Thyroid gland (tissue), 4 donors: ENCODE measurements around the gene KLHL11. TPM values are rescaled to one million over a fixed set of nuclear protein-coding genes. Genes with fewer than 3 reads are reported as not detected.

Source experiments
- DNase-seq, 2 donors: peaks; one replicate each; pipeline ENCODE4 v3.0.0-alpha.2; 2019
- H3K27ac ChIP-seq, 3 donors: fragments of 200-600 bp; sonication (generic); 1 replicate in 2 of 3; 2 replicates in 1 of 3; pipeline ENCODE4 v1.5.1; 2016 to 2019; ENCODE audit warnings: mild to moderate bottlenecking in 1 of 3, moderate library complexity in 1 of 3
- H3K27me3 ChIP-seq: fragments of 200-600 bp; sonication (generic); one replicate; pipeline ENCODE4 v1.5.1; 2019
- H3K36me3 ChIP-seq, 2 donors: fragments of 200-600 bp; sonication (generic); one replicate each; pipeline ENCODE4 v1.5.1; 2016 to 2019
- H3K4me1 ChIP-seq, 2 donors: fragments of 200-600 bp; sonication (generic); one replicate each; pipeline ENCODE4 v1.5.1; 2017 to 2019
- H3K4me3 ChIP-seq, 3 donors: fragments of 200-600 bp; sonication (generic); replicated peaks in 1 of 3; 1 replicate in 2 of 3; 2 replicates in 1 of 3; pipeline ENCODE4 v1.5.1; 2016; ENCODE audit warnings: mild to moderate bottlenecking in 1 of 3
- H3K9me3 ChIP-seq: fragments of 200-600 bp; sonication (generic); one replicate; pipeline ENCODE4 v1.5.1; 2017
- POLR2A ChIP-seq, 2 donors: fragments of 450-650 bp; IDR thresholded peaks; one replicate each; pipeline ENCODE4 v1.6.1; 2017; ENCODE audit warnings: antibody characterized with exemption in 2 of 2, mild to moderate bottlenecking in 2 of 2, moderate library complexity in 1 of 2
- WGBS, 2 donors: methylation state at CpG; one replicate each; pipeline ENCODE4 v1.1.5; 2017; 5-methylcytosine and 5-hydroxymethylcytosine counted together
- intact Hi-C: fragments of 100-400 bp; cut with DNase I; formaldehyde crosslinking; loops from one replicate; pipeline ENCODE4 v1.15.1; 2023
- total RNA-seq, 4 donors: library from RNA; depleted of rRNA; stranded (reverse); fragments of >200 nt; gene quantifications; one replicate each; pipeline ENCODE4 v1.2.3, GENCODE V29; 2016
- TF ChIP-seq, protein P1 (sequence below), 6 experiments: fragments of 200-600 bp in 3 of 6; fragments of 450-650 bp in 3 of 6; sonication (generic) in 3 of 6; IDR thresholded peaks; one replicate each; pipeline ENCODE4 v1.5.1; 2016 to 2019; ENCODE audit warnings: antibody characterized with exemption in 6 of 6, mild to moderate bottlenecking in 2 of 6, inconsistent platforms in 1 of 6, moderate library complexity in 1 of 6

The KLHL11 gene
- total RNA-seq, 4 donors from 2014 or later, result 46.0 to 60.7 (median 46.9) TPM

DNA sequence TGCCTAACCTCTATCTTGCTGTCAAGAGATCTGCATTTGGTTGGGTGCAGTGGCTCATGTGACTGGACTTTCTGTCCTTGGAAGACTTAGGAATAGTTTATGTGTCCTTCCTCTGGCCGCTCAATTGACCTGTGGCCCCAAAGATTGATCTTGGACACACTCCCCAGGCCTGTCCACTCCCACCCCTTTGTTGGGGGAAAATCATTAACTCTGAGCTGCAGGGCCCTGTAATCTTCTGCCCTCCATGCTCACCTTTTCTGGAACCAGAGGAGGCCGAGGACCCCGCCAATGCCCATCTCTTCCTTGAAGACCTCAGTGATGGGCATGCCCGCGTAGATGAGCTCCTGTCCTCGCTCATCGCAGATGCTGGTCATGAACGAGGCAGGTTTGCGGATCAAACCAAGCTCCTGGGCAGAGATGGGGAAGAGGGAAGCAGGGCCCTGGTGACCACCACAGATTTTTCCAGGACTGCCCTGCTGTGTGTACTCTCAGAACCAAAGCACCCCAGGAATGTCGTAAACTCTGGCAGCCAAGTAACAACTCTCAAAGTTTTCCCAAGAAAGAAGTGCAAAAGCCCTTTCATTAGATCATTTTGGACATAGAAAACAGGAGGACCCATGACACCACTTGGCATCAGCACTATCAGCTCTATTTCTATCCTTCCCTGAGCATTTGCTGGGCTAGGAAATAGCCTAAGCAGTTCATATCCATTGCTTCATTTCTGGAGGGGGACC, 8.5 kb upstream of the KLHL11 start:
- Histone ChIP-seq H3K9me3 (no peaks in the 10 kb centered on the region), H3K4me3 (no peak overlapping the region), H3K36me3 (peaks cover 25 to 34% of the 10 kb centered on the region in 2 donors), H3K27ac (no peak overlapping the region), H3K27me3 (no peaks in the 10 kb centered on the region), H3K4me1 (peaks cover 0 to 4% of the 10 kb centered on the region in 2 donors)
- 97% methylated on average over 10 of the region's 10 CpGs for WGBS, 2 donors
- no peak for DNase-seq
- intact Hi-C loops, result no loop called here
- TF ChIP-seq POLR2A (IDR thresholded peaks at IDR 0.05), result no peak
- TF ChIP-seq, protein P1, sequence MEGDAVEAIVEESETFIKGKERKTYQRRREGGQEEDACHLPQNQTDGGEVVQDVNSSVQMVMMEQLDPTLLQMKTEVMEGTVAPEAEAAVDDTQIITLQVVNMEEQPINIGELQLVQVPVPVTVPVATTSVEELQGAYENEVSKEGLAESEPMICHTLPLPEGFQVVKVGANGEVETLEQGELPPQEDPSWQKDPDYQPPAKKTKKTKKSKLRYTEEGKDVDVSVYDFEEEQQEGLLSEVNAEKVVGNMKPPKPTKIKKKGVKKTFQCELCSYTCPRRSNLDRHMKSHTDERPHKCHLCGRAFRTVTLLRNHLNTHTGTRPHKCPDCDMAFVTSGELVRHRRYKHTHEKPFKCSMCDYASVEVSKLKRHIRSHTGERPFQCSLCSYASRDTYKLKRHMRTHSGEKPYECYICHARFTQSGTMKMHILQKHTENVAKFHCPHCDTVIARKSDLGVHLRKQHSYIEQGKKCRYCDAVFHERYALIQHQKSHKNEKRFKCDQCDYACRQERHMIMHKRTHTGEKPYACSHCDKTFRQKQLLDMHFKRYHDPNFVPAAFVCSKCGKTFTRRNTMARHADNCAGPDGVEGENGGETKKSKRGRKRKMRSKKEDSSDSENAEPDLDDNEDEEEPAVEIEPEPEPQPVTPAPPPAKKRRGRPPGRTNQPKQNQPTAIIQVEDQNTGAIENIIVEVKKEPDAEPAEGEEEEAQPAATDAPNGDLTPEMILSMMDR (IDR thresholded peaks at IDR 0.05), result no peak

DNA sequence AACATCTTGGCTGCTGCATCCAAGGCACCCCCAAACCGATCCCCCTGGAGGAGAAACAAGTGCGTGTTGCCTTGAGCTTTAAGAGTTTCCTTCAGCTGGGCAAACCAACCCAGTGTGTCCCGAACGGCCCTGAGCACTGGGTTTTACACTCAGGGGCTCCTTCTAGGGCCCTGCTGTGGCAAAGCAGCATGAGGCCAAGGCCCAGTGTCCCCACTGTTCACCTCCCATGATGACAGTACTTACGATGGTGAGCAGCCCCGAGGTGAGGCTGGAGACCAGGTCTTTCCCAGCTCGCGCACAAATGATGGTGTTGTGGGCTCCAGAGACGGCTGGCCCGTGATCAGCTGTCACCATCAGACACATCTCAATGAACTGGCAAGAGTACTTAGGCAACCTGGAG, 6.6 kb upstream of the KLHL11 start:
- no peak for DNase-seq
- H3K4me3 ChIP-seq, result no peak overlapping the region
- no peak for TF ChIP-seq POLR2A (IDR thresholded peaks at IDR 0.05)
- TF ChIP-seq, protein P1 (IDR thresholded peaks at IDR 0.05), result no peak
- H3K27me3 ChIP-seq, result no peaks in the 10 kb centered on the region
- peaks cover 8 to 21% of the 10 kb centered on the region in 2 donors for H3K36me3 ChIP-seq
- H3K9me3 ChIP-seq, result no peaks in the 10 kb centered on the region
- peaks cover 0 to 4% of the 10 kb centered on the region in 2 donors for H3K4me1 ChIP-seq
- H3K27ac ChIP-seq, result no peak overlapping the region
- intact Hi-C loops, result no loop called here
- 88 to 90% methylated on average over 9 to 10 of the region's 10 CpGs for WGBS, 2 donors

DNA sequence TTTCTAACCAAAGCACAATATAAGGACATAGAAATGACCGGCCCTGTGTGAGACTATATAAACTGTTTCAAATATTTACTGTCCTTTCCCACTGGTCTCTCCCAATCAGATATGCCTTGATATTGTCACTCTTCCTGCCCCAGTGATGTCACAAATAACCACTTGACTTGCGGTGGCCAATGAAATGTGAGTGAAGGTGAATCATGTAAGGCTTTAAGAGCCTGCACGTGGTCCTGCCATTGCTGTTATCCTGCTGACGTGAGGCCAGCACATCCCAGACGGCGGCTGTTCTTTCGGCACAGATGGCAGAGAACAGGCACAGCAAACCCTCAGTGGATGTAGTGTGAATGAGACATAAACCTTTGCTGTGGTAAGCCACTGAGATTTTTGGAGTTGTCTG, 5.4 kb upstream of the KLHL11 start:
- Histone ChIP-seq H3K27me3 (no peaks in the 10 kb centered on the region), H3K9me3 (no peaks in the 10 kb centered on the region), H3K36me3 (peaks cover 7 to 21% of the 10 kb centered on the region in 2 donors), H3K4me3 (no peak overlapping the region), H3K4me1 (peaks cover 0 to 4% of the 10 kb centered on the region in 2 donors), H3K27ac (peak overlapping the region in 1 of 3 donors; percentile 66)
- DNase-seq, result no peak
- intact Hi-C loops, result no loop called here
- TF ChIP-seq, protein P1 (IDR thresholded peaks at IDR 0.05), result no peak
- TF ChIP-seq POLR2A (IDR thresholded peaks at IDR 0.05), result no peak
- 92 to 95% methylated on average over 7 of the region's 7 CpGs for WGBS, 2 donors

DNA sequence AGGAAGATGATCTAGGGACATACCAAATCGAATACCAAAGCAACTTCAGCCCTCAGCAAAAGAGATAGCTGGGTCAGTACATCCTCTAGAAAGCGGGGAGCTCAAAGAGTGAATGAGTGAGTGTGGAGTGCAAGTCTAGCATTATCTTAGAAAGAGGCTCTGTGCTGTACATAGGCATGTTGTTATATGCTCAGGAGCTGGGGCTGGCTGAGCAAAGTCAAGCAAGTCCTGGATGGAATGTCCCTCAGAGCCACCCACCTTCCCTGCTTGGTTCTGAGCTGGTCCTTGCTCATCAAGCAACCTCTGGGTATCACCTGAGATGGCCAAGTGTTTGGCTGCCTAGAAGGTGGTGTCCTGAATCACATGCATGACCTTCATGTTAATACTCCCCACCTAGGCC, 4.9 kb upstream of the KLHL11 start:
- no peak overlapping the region for H3K4me3 ChIP-seq
- peaks cover 7 to 21% of the 10 kb centered on the region in 2 donors for H3K36me3 ChIP-seq
- peaks cover 0 to 4% of the 10 kb centered on the region in 2 donors for H3K4me1 ChIP-seq
- no peaks in the 10 kb centered on the region for H3K27me3 ChIP-seq
- H3K9me3 ChIP-seq, result no peaks in the 10 kb centered on the region
- DNase-seq, result no peak
- TF ChIP-seq, protein P1 (IDR thresholded peaks at IDR 0.05), result no peak
- no peak for TF ChIP-seq POLR2A (IDR thresholded peaks at IDR 0.05)
- peak overlapping the region in 2 of 3 donors; percentile 26 to 66 for H3K27ac ChIP-seq
- 90 to 96% methylated on average over 2 of the region's 2 CpGs for WGBS, 2 donors
- intact Hi-C loops, result no loop called here

DNA sequence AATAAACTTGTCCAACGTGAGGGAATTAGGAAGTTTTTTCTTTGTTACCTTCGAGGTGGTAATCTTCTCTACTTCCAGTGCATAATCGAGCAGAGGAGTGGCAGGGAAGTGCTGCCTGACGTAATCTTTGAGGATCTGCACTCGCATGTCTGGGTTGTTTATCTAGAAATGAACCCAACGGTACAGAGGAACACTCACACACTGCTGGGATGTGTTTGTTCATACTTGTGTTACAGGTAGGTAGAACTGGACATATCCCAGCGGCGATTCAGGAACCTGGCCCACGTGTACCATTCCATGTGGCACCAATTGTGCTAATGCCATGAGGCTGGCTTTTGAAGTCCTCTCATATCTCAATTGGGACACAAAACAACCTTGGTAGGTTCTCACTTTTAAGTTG, 4.2 kb upstream of the KLHL11 start:
- TF ChIP-seq, protein P1 (IDR thresholded peaks at IDR 0.05), result no peak
- TF ChIP-seq POLR2A (IDR thresholded peaks at IDR 0.05), result peak in 1 of 2 donors; percentile 32
- 31 to 41% methylated on average over 9 of the region's 9 CpGs for WGBS, 2 donors
- H3K36me3 ChIP-seq, result peaks cover 7 to 21% of the 10 kb centered on the region in 2 donors
- intact Hi-C loops, result no loop called here
- DNase-seq, result peak; percentile 67 to 73
- H3K9me3 ChIP-seq, result no peaks in the 10 kb centered on the region
- no peaks in the 10 kb centered on the region for H3K27me3 ChIP-seq
- H3K27ac ChIP-seq, result peak overlapping the region; percentile 26 to 66 (median 44)
- H3K4me1 ChIP-seq, result peaks cover 0 to 4% of the 10 kb centered on the region in 2 donors
- H3K4me3 ChIP-seq, result no peak overlapping the region
